HFFc6 (cell line): Measurements from ENCODE around the gene DOCK2. TPM values are rescaled to one million over a fixed set of nuclear protein-coding genes. Genes with fewer than 3 reads are reported as not detected.

Experiments used
- DNase-seq: peaks from one replicate; pipeline ENCODE4 v3.0.0-alpha.2; 2018
- H3K27ac Mint-ChIP-seq: 2 replicates; pipeline ENCODE4 v1.8.0; 2020; ENCODE audit warnings: mild to moderate bottlenecking, mixed read lengths
- H3K27me3 Mint-ChIP-seq: 2 replicates; pipeline ENCODE4 v1.8.0; 2021; ENCODE audit warnings: mild to moderate bottlenecking, moderate library complexity, mixed read lengths; ENCODE audit not compliant: insufficient read depth
- H3K36me3 Mint-ChIP-seq: 2 replicates; pipeline ENCODE4 v1.8.0; 2021; ENCODE audit warnings: low read depth, mixed read lengths
- H3K4me1 Mint-ChIP-seq: 2 replicates; pipeline ENCODE4 v1.8.0; 2020; ENCODE audit warnings: low read depth, mixed read lengths
- H3K4me3 Mint-ChIP-seq: 2 replicates; pipeline ENCODE4 v1.8.0; 2020; ENCODE audit warnings: mild to moderate bottlenecking, moderate library complexity, mixed read lengths
- H3K9me3 Mint-ChIP-seq: 2 replicates; pipeline ENCODE4 v1.8.0; 2020; ENCODE audit warnings: mild to moderate bottlenecking, mixed read lengths
- total RNA-seq, 6 experiments: library from RNA; stranded (reverse); fragmentation: NEBNext Ultra II Directional; extraction: Animal tissue kit (Norgen Biotek cat#: 25700); gene quantifications; 2 replicates in 1 of 6; 3 replicates in 5 of 6; pipeline ENCODE4 v1.2.3, GENCODE V29; 2021
- TF ChIP-seq, protein P1 (sequence below): fragments of 200-600 bp; sonication (generic); IDR thresholded peaks from 2 replicates; pipeline ENCODE4 v1.5.0; 2021; ENCODE audit warnings: antibody characterized with exemption, mild to moderate bottlenecking

Gene DOCK2
- total RNA-seq, 6 experiments from 2014 or later = 1.4 to 6.5 (median 3.0) TPM

DNA sequence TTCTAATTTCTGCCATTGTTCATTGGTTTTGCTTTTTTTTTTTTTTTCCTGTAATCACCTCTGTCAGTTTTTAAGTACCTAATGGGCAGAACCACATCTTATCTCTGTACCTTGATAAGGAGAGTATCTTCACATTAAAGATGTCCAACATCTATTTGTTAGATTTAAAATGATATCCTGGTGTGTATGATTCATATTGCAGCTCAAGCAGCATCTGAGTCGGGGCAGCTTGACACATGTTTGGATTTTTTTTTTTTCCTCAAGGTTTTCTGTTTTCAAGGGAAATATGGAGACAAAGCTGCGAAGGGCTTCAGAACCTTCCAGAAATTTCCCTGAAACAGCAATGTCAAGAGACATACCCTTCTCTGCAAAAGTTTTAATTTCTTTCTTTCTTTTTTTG is 164.7 kb downstream of the DOCK2 start:
- H3K9me3 Mint-ChIP-seq = no peaks in the 10 kb centered on the region
- no peak overlapping the region for H3K4me3 Mint-ChIP-seq
- TF ChIP-seq, protein P1, sequence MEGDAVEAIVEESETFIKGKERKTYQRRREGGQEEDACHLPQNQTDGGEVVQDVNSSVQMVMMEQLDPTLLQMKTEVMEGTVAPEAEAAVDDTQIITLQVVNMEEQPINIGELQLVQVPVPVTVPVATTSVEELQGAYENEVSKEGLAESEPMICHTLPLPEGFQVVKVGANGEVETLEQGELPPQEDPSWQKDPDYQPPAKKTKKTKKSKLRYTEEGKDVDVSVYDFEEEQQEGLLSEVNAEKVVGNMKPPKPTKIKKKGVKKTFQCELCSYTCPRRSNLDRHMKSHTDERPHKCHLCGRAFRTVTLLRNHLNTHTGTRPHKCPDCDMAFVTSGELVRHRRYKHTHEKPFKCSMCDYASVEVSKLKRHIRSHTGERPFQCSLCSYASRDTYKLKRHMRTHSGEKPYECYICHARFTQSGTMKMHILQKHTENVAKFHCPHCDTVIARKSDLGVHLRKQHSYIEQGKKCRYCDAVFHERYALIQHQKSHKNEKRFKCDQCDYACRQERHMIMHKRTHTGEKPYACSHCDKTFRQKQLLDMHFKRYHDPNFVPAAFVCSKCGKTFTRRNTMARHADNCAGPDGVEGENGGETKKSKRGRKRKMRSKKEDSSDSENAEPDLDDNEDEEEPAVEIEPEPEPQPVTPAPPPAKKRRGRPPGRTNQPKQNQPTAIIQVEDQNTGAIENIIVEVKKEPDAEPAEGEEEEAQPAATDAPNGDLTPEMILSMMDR = no peak
- peaks cover 66% of the 10 kb centered on the region for H3K4me1 Mint-ChIP-seq
- no peaks in the 10 kb centered on the region for H3K27me3 Mint-ChIP-seq
- DNase-seq = no peak
- peak overlapping the region; percentile 93 for H3K27ac Mint-ChIP-seq
- H3K36me3 Mint-ChIP-seq = no peaks in the 10 kb centered on the region

GRCh38 chr5:169803077-169803981 is 166.3 kb downstream of the DOCK2 start:
- no peaks in the 10 kb centered on the region for H3K36me3 Mint-ChIP-seq
- peaks cover 61% of the 10 kb centered on the region for H3K4me1 Mint-ChIP-seq
- H3K27ac Mint-ChIP-seq = peak overlapping the region; percentile 93
- TF ChIP-seq, protein P1 = no peak
- no peaks in the 10 kb centered on the region for H3K9me3 Mint-ChIP-seq
- peak overlapping the region; percentile 81 for H3K4me3 Mint-ChIP-seq
- DNase-seq = peak; percentile 98
- H3K27me3 Mint-ChIP-seq = no peaks in the 10 kb centered on the region

- Mint-ChIP-seq H3K4me1 (peaks cover 68% of the 10 kb centered on the region), H3K27me3 (no peaks in the 10 kb centered on the region), H3K4me3 (peak overlapping the region; percentile 69), H3K9me3 (no peaks in the 10 kb centered on the region), H3K36me3 (no peaks in the 10 kb centered on the region), H3K27ac (peak overlapping the region; percentile 93)
- TF ChIP-seq, protein P1 = no peak
- peak; percentile 37 for DNase-seq
These were observed 167.8 kb downstream of the DOCK2 start for GRCh38 chr5:169804861-169805260.

DNA sequence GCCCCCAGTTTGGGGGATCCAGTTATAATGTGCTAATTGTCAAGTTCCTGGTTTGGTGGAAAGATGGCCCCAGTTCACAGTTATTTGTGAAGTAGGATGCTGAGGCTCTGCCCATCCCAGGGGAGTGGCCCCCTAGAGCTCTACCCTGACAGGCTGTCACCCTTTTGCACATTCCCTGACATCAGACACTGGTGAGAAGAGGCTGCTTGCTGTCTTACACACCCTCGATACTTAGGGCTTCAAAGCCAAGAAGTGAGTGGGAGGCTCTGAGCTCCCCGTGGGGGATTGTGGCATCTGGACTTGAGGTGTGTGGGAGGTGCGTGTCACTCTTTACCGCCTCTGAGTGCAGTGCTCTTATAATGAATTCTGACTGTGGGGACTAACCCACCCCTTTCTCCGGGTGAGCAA is 168.5 kb downstream of the DOCK2 start:
- TF ChIP-seq, protein P1 = no peak
- Mint-ChIP-seq H3K27me3 (no peaks in the 10 kb centered on the region), H3K27ac (peak overlapping the region; percentile 93), H3K4me1 (peaks cover 66% of the 10 kb centered on the region), H3K9me3 (no peaks in the 10 kb centered on the region), H3K4me3 (no peak overlapping the region), H3K36me3 (no peaks in the 10 kb centered on the region)
- DNase-seq = no peak

GRCh38 chr5:169805937-169806700 is 169.0 kb downstream of the DOCK2 start:
- TF ChIP-seq, protein P1 = no peak
- DNase-seq = no peak
- Mint-ChIP-seq H3K9me3 (no peaks in the 10 kb centered on the region), H3K4me1 (peaks cover 61% of the 10 kb centered on the region), H3K27me3 (no peaks in the 10 kb centered on the region), H3K36me3 (no peaks in the 10 kb centered on the region), H3K4me3 (no peak overlapping the region), H3K27ac (peak overlapping the region; percentile 93)
